T-helper 1 cell treated with Interleukin-12 subunit alpha and Interleukin-12 subunit beta and Interleukin-4 antibody, amounts not matched to agents 30 μg/mL and 1 μg/mL, for 36 hours (primary cell): ENCODE results near the gene MEX3B.
A peak's percentile ranks its signal among the peaks of the same experiment; 100 is the strongest.

Source experiments
- H3K27ac Mint-ChIP-seq: one replicate; pipeline ENCODE4 v1.8.0; 2021; ENCODE audit warnings: mild to moderate bottlenecking, mixed read lengths
- H3K27me3 Mint-ChIP-seq: one replicate; pipeline ENCODE4 v1.8.0; 2021; ENCODE audit warnings: low read depth, mixed read lengths
- H3K36me3 Mint-ChIP-seq: one replicate; pipeline ENCODE4 v1.8.0; 2021; ENCODE audit warnings: low read depth, mixed read lengths
- H3K4me1 Mint-ChIP-seq: one replicate; pipeline ENCODE4 v1.8.0; 2021; ENCODE audit warnings: low read depth, mixed read lengths
- H3K4me3 Mint-ChIP-seq: one replicate; pipeline ENCODE4 v1.8.0; 2021; ENCODE audit warnings: mild to moderate bottlenecking, moderate library complexity, mixed read lengths
- H3K9me3 Mint-ChIP-seq: one replicate; pipeline ENCODE4 v1.8.0; 2021; ENCODE audit warnings: mixed read lengths

MEX3B gene

DNA sequence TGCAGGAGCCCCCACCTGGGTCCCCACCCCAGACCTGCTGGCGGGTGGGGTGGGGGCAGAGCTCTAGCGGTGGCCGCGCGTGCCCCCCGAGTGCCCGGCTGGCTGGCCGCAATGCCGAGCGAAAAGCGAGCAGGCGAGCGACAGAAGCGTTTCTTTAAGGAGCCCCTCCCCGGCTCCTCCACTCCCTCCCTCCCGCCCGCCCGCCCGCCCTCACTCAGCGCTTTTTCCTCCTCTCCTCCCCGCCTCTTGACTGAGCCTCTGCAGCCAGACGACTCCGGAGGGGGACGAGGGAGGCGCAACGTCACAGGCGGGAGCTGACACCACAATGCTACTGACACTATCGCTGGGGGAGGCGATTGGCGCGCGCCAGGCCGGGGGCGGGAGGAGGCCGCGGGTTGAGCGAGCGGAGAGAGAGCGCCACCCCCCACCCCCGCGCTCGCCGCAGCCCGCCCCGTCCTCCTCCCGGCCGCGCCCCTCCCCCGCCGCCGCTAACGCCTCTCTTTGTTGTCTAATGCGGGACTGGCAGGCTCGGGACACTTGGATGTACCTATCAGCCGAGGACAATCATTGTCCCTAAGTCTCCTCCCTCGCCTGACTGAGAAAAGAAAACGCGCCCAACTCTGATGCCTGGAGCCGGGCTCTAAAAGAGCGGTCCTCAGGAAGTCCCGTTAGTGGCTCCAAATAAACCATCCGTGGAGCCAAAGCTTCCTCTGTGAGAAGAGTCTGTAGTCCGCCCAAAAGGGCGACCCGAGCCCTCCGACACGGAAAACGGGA lies at the start of gene MEX3B:
Gene MEX3B (minus strand): TSS at position 127 of the 774 bp plus-strand sequence. CDS start 313 bp downstream, outside the sequence.
- peaks cover 38% of the 10 kb centered on the region for H3K27me3 Mint-ChIP-seq
- H3K4me3 Mint-ChIP-seq = peak within 1 kb of the TSS; percentile 90
- H3K36me3 Mint-ChIP-seq = no peaks in the 10 kb centered on the region
- H3K27ac Mint-ChIP-seq = peak within 1 kb of the TSS; percentile 77
- peaks cover 5% of the 10 kb centered on the region for H3K4me1 Mint-ChIP-seq
- no peaks in the 10 kb centered on the region for H3K9me3 Mint-ChIP-seq

- Mint-ChIP-seq H3K36me3 (no peaks in the 10 kb centered on the region), H3K4me3 (no peak overlapping the region), H3K27ac (no peak overlapping the region), H3K27me3 (peaks cover 3% of the 10 kb centered on the region), H3K9me3 (no peaks in the 10 kb centered on the region), H3K4me1 (no peaks in the 10 kb centered on the region)
Observed at GRCh38 chr15:82093774-82094211, 48.0 kb upstream of the MEX3B start.

GRCh38 chr15:82093325-82093724 lies 47.5 kb upstream of the MEX3B start:
- H3K4me3 Mint-ChIP-seq = no peak overlapping the region
- H3K9me3 Mint-ChIP-seq = no peaks in the 10 kb centered on the region
- no peak overlapping the region for H3K27ac Mint-ChIP-seq
- H3K36me3 Mint-ChIP-seq = no peaks in the 10 kb centered on the region
- no peaks in the 10 kb centered on the region for H3K4me1 Mint-ChIP-seq
- H3K27me3 Mint-ChIP-seq = peaks cover 3% of the 10 kb centered on the region

DNA sequence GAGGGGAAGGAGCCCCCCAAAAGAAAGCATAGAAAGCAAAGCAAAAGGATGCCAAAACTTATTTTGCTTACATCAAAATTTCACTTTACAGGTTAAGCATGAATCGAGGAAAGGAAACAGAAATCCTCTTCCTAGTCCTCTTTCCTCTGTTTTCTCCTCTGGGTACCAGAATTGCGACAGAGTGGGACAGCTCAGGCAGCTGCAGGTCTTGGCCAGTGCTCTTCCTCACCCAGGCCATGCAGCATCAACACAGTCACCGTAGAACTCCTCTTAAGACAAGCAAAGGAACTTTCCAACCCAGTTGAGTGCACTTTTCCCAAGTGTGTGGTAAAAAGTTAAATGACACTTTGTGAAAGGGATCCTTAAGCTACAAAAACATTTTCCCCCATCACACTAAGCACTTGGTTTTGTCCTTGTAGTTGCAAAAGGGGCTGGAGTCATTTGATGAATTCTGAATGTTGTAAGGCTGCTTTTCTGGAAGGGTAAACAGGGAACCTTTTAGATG lies 45.9 kb upstream of the MEX3B start:
- Mint-ChIP-seq H3K27ac (no peak overlapping the region), H3K4me3 (no peak overlapping the region), H3K4me1 (no peaks in the 10 kb centered on the region), H3K9me3 (no peaks in the 10 kb centered on the region), H3K36me3 (no peaks in the 10 kb centered on the region), H3K27me3 (peaks cover 3% of the 10 kb centered on the region)

GRCh38 chr15:82086243-82086995 lies 40.6 kb upstream of the MEX3B start:
- Mint-ChIP-seq H3K27ac (no peak overlapping the region), H3K4me3 (no peak overlapping the region), H3K27me3 (peaks cover 3% of the 10 kb centered on the region), H3K9me3 (no peaks in the 10 kb centered on the region), H3K4me1 (no peaks in the 10 kb centered on the region), H3K36me3 (no peaks in the 10 kb centered on the region)

GRCh38 chr15:82081914-82082762 lies 36.3 kb upstream of the MEX3B start:
- H3K9me3 Mint-ChIP-seq = no peaks in the 10 kb centered on the region
- H3K4me3 Mint-ChIP-seq = no peak overlapping the region
- no peaks in the 10 kb centered on the region for H3K4me1 Mint-ChIP-seq
- H3K27me3 Mint-ChIP-seq = no peaks in the 10 kb centered on the region
- H3K27ac Mint-ChIP-seq = no peak overlapping the region
- no peaks in the 10 kb centered on the region for H3K36me3 Mint-ChIP-seq

DNA sequence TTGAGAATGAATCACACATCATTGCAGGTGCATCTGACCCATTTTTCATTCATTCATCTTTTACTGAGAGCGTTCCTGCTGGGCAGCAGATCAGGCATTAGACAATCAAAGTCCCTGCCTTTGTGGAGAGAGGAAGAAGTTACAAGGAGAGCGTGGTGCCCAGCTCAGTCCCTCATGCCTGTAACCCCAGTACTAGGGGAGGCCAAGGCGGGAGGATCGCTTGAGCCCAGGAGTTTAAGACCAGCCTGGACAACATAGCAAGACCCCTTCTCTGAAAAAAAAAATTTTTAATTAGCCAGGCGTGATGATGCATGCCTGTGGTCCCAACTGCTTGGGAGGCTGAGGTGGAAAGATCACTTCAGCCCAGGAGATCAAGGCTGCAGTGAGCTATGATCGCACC lies 35.0 kb upstream of the MEX3B start:
- Mint-ChIP-seq H3K4me3 (no peak overlapping the region), H3K4me1 (no peaks in the 10 kb centered on the region), H3K9me3 (no peaks in the 10 kb centered on the region), H3K27ac (no peak overlapping the region), H3K27me3 (no peaks in the 10 kb centered on the region), H3K36me3 (no peaks in the 10 kb centered on the region)

- H3K27me3 Mint-ChIP-seq = no peaks in the 10 kb centered on the region
- H3K9me3 Mint-ChIP-seq = no peaks in the 10 kb centered on the region
- H3K27ac Mint-ChIP-seq = no peak overlapping the region
- no peak overlapping the region for H3K4me3 Mint-ChIP-seq
- no peaks in the 10 kb centered on the region for H3K4me1 Mint-ChIP-seq
- no peaks in the 10 kb centered on the region for H3K36me3 Mint-ChIP-seq
Observed at GRCh38 chr15:82079736-82080135, 33.9 kb upstream of the MEX3B start.

GRCh38 chr15:82074610-82075009 lies 28.8 kb upstream of the MEX3B start:
- Mint-ChIP-seq H3K9me3 (no peaks in the 10 kb centered on the region), H3K27me3 (peaks cover 4% of the 10 kb centered on the region), H3K4me3 (no peak overlapping the region), H3K36me3 (no peaks in the 10 kb centered on the region), H3K27ac (no peak overlapping the region), H3K4me1 (no peaks in the 10 kb centered on the region)

GRCh38 chr15:82072926-82073537 lies 27.2 kb upstream of the MEX3B start:
- Mint-ChIP-seq H3K36me3 (no peaks in the 10 kb centered on the region), H3K4me1 (no peaks in the 10 kb centered on the region), H3K9me3 (no peaks in the 10 kb centered on the region), H3K27me3 (peaks cover 4% of the 10 kb centered on the region), H3K27ac (no peak overlapping the region), H3K4me3 (no peak overlapping the region)

DNA sequence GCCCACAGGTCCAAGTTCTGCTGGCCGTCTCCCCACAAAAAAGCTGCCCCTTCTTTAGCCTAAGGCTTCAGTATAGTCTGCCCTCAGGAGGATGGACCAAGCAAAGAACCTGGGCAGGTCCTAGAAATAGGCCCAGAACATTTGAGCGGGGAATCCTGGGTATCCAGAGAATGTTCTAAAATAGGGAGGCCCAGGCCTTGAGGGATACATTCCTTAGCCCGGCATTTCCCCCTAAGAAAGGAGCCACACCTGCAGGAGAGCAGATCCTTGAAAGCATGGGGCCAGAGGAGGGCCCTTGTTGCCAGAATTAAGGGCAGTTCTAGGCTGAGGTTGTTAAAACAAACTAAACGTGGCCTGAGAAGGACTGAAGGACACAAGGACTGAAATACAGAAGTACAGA lies 20.6 kb upstream of the MEX3B start:
- Mint-ChIP-seq H3K27me3 (peaks cover 13% of the 10 kb centered on the region), H3K4me1 (no peaks in the 10 kb centered on the region), H3K4me3 (no peak overlapping the region), H3K9me3 (no peaks in the 10 kb centered on the region), H3K27ac (no peak overlapping the region), H3K36me3 (no peaks in the 10 kb centered on the region)

- Mint-ChIP-seq H3K27me3 (peaks cover 16% of the 10 kb centered on the region), H3K27ac (no peak overlapping the region), H3K4me1 (no peaks in the 10 kb centered on the region), H3K4me3 (no peak overlapping the region), H3K9me3 (no peaks in the 10 kb centered on the region), H3K36me3 (no peaks in the 10 kb centered on the region)
Observed at GRCh38 chr15:82064824-82065223, 19.0 kb upstream of the MEX3B start.

DNA sequence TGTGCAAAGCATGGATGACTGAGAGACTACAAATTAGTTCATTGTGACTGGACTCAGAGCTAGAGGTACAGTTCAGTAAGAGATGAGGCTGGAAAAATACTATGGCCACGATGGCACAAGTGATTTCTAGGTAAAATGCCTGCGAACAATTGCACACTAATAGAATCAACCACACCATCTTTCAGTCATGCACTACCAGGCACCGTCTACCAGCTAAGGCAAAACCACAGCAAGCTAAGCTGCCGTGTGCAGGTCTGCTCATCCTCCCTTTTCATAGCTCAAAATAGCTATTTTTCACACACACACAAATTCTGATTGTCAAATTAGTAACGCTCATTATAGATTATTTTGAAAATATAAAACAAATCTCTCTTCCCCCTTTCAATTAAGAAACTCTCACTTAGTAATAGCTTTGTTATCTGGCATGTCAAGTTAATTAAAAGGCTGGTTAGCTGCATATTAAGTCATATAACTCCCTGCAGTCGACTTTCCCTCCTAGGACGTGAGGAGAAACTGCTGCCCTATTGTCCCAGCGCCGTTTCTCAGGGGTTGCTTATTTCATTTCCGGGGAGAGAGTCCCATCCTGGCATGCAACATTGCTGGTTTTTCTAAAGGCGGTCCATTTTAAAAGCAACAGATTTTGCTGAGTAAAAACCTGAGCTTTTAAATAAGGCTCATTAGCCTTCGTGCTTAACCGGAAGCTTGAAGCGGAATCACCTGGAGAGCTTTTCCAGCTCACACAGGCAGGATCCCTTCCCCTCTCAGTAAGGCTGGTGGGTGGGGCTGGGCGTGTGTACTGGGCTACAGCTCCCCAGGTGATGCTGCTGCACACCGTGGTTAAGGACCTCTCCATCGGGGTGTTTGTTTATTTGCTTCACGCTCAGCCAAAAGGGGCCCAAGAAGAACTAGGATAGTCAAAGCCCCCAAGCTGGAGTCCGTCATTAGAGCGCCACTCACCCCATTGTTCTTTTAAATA lies 16.9 kb upstream of the MEX3B start:
- H3K4me1 Mint-ChIP-seq = no peaks in the 10 kb centered on the region
- H3K36me3 Mint-ChIP-seq = no peaks in the 10 kb centered on the region
- no peaks in the 10 kb centered on the region for H3K9me3 Mint-ChIP-seq
- no peak overlapping the region for H3K27ac Mint-ChIP-seq
- peaks cover 34% of the 10 kb centered on the region for H3K27me3 Mint-ChIP-seq
- no peak overlapping the region for H3K4me3 Mint-ChIP-seq
